NCI-H226 (cell line): ENCODE measurements around the gene PCDHGA2.
"Not testable (repeated sequence)": the region's sequence is repeated elsewhere in the genome, so short reads cannot be mapped to it uniquely, and the experiment has no call there.

Experiments used
- DNase-seq: peaks from one replicate; pipeline ENCODE4 v3.0.0-alpha.2; 2015

PCDHGA2 gene

DNA sequence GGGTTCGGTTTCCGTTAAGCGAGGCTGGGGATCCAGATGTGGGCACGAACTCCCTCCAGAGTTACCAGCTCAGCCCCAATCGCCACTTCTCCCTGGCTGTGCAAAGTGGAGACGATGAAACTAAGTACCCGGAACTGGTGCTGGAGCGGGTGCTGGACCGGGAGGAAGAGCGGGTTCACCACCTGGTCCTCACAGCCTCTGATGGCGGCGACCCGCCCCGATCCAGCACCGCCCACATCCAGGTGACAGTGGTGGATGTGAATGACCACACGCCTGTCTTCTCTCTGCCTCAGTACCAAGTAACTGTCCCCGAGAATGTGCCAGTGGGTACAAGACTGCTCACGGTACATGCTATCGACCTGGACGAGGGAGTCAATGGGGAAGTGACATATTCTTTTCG is 44.8 kb downstream of the PCDHGA2 start:
- no peak for DNase-seq

DNA sequence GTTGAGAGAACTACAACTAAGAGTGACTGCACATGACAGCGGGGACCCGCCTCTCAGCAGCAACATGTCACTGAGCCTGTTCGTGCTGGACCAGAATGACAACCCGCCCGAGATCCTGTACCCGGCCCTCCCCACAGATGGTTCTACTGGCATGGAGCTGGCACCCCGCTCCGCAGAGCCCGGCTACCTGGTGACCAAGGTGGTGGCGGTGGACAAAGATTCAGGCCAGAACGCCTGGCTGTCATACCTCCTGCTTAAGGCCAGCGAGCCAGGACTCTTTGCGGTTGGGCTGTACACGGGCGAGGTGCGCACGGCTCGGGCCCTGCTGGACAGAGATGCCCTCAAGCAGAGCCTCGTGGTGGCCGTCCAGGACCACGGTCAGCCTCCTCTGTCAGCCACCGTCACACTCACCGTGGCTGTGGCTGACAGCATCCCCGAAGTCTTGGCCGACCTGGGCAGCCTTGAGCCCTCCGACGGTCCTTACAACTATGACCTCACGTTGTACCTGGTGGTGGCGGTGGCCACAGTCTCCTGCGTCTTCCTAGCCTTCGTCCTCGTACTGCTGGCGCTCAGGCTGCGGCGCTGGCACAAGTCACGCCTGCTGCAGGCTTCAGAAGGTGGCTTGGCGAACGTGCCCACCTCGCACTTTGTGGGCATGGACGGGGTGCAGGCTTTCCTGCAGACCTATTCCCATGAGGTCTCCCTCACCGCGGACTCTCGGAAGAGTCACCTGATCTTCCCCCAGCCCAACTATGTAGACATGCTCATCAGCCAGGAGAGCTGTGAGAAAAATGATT is 46.1 kb downstream of the PCDHGA2 start:
- DNase-seq: no peak

DNA sequence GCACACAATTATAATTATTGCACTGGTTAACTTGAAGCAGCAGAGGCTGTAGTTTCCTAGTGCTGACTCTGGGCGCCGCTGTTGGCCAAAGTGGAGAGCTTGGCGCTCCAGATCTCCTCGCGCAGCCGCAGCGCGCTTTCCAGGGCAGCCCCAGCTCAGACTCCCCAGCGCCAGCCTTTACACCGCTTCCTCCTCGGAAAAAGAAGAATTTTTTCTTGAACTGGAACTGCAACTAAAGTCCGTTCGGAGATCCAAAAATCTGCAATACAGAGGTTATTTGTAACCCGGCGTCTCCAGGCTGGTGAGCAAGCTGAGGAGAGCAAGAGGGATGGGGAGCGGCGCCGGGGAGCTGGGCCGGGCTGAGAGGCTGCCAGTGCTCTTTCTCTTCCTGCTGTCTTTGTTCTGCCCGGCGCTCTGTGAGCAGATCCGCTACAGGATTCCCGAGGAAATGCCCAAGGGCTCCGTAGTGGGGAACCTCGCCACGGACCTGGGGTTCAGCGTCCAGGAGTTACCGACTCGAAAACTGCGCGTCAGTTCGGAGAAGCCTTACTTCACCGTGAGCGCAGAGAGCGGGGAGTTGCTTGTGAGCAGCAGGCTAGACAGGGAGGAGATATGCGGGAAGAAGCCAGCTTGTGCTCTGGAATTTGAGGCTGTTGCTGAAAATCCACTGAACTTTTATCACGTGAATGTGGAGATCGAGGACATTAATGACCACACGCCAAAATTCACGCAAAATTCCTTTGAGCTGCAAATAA is 49.2 kb downstream of the PCDHGA2 start, which contains the start of gene PCDHGB4:
PCDHGB4 (plus strand) TSS at position 142 of the 755 bp plus-strand sequence; CDS start at position 329, 187 bp downstream.
- DNase-seq: not testable (repeated sequence)

DNA sequence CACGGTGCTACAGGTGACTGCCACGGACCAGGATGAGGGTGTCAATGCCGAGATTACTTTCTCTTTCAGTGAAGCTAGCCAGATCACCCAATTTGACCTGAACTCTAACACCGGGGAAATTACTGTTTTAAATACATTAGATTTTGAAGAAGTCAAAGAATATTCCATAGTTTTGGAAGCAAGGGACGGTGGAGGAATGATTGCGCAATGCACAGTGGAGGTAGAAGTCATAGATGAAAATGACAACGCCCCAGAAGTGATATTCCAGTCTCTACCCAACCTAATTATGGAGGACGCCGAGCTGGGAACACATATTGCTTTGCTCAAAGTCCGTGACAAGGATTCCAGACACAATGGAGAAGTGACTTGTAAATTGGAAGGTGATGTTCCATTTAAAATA is 50.1 kb downstream of the PCDHGA2 start:
- no peak for DNase-seq

DNA sequence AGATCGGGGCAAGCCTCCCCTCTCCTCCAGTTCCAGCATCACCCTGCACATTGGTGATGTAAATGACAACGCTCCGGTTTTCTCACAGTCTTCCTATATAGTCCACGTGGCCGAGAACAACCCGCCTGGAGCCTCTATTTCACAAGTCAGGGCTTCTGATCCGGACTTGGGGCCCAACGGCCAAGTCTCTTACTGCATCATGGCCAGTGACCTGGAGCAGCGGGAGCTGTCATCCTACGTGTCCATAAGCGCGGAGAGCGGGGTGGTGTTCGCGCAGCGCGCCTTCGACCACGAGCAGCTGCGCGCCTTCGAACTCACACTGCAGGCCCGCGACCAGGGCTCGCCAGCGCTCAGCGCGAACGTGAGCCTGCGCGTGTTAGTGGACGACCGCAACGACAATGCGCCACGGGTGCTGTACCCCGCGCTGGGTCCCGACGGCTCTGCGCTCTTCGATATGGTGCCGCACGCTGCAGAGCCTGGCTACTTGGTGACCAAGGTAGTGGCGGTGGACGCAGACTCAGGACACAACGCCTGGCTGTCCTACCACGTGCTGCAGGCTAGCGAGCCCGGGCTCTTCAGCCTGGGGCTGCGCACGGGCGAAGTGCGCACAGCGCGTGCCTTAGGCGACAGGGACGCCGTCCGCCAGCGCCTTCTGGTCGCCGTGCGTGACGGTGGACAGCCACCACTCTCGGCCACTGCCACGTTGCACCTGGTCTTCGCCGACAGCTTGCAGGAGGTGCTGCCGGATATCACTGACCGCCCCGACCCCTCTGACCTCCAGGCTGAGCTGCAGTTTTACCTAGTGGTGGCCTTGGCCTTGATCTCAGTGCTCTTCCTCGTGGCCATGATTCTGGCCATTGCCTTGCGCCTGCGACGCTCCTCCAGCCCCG is 50.8 kb downstream of the PCDHGA2 start:
- DNase-seq: no peak

DNA sequence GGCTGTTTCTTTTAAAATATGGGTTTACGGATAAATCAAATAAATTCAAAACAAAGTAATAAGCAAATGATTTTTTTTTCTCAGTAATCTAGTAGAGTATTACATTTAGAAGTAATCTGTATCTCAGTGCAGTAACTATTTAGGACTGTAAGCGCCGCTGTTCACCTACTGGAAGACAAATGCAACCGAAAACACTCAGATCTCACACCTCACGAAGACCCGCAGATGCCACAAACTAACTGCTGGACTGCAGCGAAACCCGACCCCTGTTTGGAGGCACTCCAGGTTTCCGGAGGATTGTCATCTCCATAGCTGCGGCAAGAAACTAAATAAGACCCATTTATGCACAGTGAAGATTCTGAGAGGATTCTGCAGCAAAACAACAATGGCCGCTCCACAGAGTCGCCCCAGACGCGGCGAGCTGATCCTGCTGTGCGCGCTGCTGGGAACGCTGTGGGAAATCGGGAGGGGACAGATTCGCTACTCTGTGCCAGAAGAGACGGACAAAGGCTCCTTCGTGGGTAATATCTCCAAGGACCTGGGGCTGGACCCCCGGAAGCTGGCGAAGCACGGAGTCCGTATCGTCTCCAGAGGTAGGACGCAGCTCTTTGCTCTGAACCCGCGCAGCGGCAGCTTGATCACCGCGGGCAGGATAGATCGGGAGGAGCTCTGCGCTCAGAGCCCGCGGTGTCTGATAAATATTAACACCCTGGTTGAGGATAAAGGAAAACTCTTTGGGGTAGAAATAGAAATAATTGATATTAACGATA is 54.1 kb downstream of the PCDHGA2 start, which contains the start of gene PCDHGA8:
PCDHGA8 (plus strand) TSS at position 205 of the 770 bp plus-strand sequence; CDS start at position 386, 181 bp downstream.
- no peak for DNase-seq
